ENCODE results near the gene CLOCK.

CLOCK gene

GRCh38 chr4:55437823-55438222 is 108.9 kb downstream of the CLOCK start:
- TF ChIP-seq CTCF (IDR thresholded peaks at IDR 0.05; ENCODE audit: insufficient read depth, low read depth, low read length, missing control alignments): no peak
- no peak for DNase-seq (ENCODE audit: low read depth)

GRCh38 chr4:55437356-55437796 is 109.3 kb downstream of the CLOCK start:
- no peak for DNase-seq (ENCODE audit: low read depth)

More at GRCh38 chr4:55437823-55438222, 108.9 kb downstream of the CLOCK start:
- no peak overlapping the region for H3K4me3 ChIP-seq (ENCODE audit: low read depth, low read length)

GRCh38 chr4:55435141-55435841 is 111.4 kb downstream of the CLOCK start:
- TF ChIP-seq CTCF (IDR thresholded peaks at IDR 0.05; ENCODE audit: insufficient read depth, low read depth, low read length, missing control alignments): peak; percentile 5
- DNase-seq (ENCODE audit: low read depth): peak; percentile 48
- no peak overlapping the region for H3K4me3 ChIP-seq (ENCODE audit: low read depth, low read length)

More at GRCh38 chr4:55437356-55437796, 109.3 kb downstream of the CLOCK start:
- no peak for TF ChIP-seq CTCF (IDR thresholded peaks at IDR 0.05; ENCODE audit: insufficient read depth, low read depth, low read length, missing control alignments)
- H3K4me3 ChIP-seq (ENCODE audit: low read depth, low read length): no peak overlapping the region

- no peak for DNase-seq (ENCODE audit: low read depth)
- H3K4me3 ChIP-seq (ENCODE audit: low read depth, low read length): no peak overlapping the region
- no peak for TF ChIP-seq CTCF (IDR thresholded peaks at IDR 0.05; ENCODE audit: insufficient read depth, low read depth, low read length, missing control alignments)
Measured at GRCh38 chr4:55431710-55432336, 114.9 kb downstream of the CLOCK start.

GRCh38 chr4:55424791-55425190 is 121.9 kb downstream of the CLOCK start:
- no peak for DNase-seq (ENCODE audit: low read depth)
- TF ChIP-seq CTCF (IDR thresholded peaks at IDR 0.05; ENCODE audit: insufficient read depth, low read depth, low read length, missing control alignments): no peak
- H3K4me3 ChIP-seq (ENCODE audit: low read depth, low read length): no peak overlapping the region

GRCh38 chr4:55416176-55416575 is 130.5 kb downstream of the CLOCK start:
- H3K4me3 ChIP-seq (ENCODE audit: low read depth, low read length): no peak overlapping the region
- TF ChIP-seq CTCF (IDR thresholded peaks at IDR 0.05; ENCODE audit: insufficient read depth, low read depth, low read length, missing control alignments): no peak
- no peak for DNase-seq (ENCODE audit: low read depth)

Data from GM12865 (cell line).